Measurements from ENCODE around the gene LRRC75B.

The LRRC75B gene

GRCh38 chr22:24543679-24544243 lies 49.1 kb downstream of the LRRC75B start:
- no peak for TF ChIP-seq CTCF (IDR thresholded peaks at IDR 0.05; ENCODE audit: control insufficient read depth, insufficient read depth, low read depth, low read length, missing control alignments)
- DNase-seq (ENCODE audit: low read depth) = no peak
- H3K4me3 ChIP-seq (ENCODE audit: control insufficient read depth, low read depth, low read length) = no peak overlapping the region

GRCh38 chr22:24543185-24543601 lies 49.7 kb downstream of the LRRC75B start:
- DNase-seq (ENCODE audit: low read depth) = no peak
- no peak overlapping the region for H3K4me3 ChIP-seq (ENCODE audit: control insufficient read depth, low read depth, low read length)
- no peak for TF ChIP-seq CTCF (IDR thresholded peaks at IDR 0.05; ENCODE audit: control insufficient read depth, insufficient read depth, low read depth, low read length, missing control alignments)

GRCh38 chr22:24542641-24543040 lies 50.2 kb downstream of the LRRC75B start:
- no peak overlapping the region for H3K4me3 ChIP-seq (ENCODE audit: control insufficient read depth, low read depth, low read length)
- DNase-seq (ENCODE audit: low read depth) = no peak
- TF ChIP-seq CTCF (IDR thresholded peaks at IDR 0.05; ENCODE audit: control insufficient read depth, insufficient read depth, low read depth, low read length, missing control alignments) = no peak

- TF ChIP-seq CTCF (IDR thresholded peaks at IDR 0.05; ENCODE audit: control insufficient read depth, insufficient read depth, low read depth, low read length, missing control alignments) = no peak
- H3K4me3 ChIP-seq (ENCODE audit: control insufficient read depth, low read depth, low read length) = no peak overlapping the region
- no peak for DNase-seq (ENCODE audit: low read depth)
These were observed 51.0 kb downstream of the LRRC75B start for GRCh38 chr22:24541681-24542515.

- TF ChIP-seq CTCF (IDR thresholded peaks at IDR 0.05; ENCODE audit: control insufficient read depth, insufficient read depth, low read depth, low read length, missing control alignments) = no peak
- no peak overlapping the region for H3K4me3 ChIP-seq (ENCODE audit: control insufficient read depth, low read depth, low read length)
- no peak for DNase-seq (ENCODE audit: low read depth)
These were observed 52.4 kb downstream of the LRRC75B start for GRCh38 chr22:24540470-24540869.

- no peak for TF ChIP-seq CTCF (IDR thresholded peaks at IDR 0.05; ENCODE audit: control insufficient read depth, insufficient read depth, low read depth, low read length, missing control alignments)
- no peak for DNase-seq (ENCODE audit: low read depth)
- H3K4me3 ChIP-seq (ENCODE audit: control insufficient read depth, low read depth, low read length) = no peak overlapping the region
These were observed 56.8 kb downstream of the LRRC75B start for GRCh38 chr22:24536089-24536488.
